Esophagus (tissue), 2 donors: ENCODE data around the gene TCEA2. TPM values are rescaled to one million over a fixed set of nuclear protein-coding genes. Genes with fewer than 3 reads are reported as not detected.

ENCODE experiments used
- H3K27ac ChIP-seq, 2 donors: one replicate each; pipeline ENCODE4 v1.5.1; 2013; ENCODE audit warnings: low read depth in 2 of 2, mild to moderate bottlenecking in 2 of 2, inconsistent platforms in 1 of 2, low read length in 1 of 2, moderate library complexity in 1 of 2
- H3K27me3 ChIP-seq, 2 donors: one replicate each; pipeline ENCODE4 v1.6.1; 2013; ENCODE audit warnings: low read length in 2 of 2, control low read depth in 1 of 2, mild to moderate bottlenecking in 1 of 2; ENCODE audit not compliant: insufficient read depth in 2 of 2, control insufficient read depth in 1 of 2
- H3K36me3 ChIP-seq, 2 donors: one replicate each; pipeline ENCODE4 v1.6.1; 2013; ENCODE audit warnings: low read length in 1 of 2; ENCODE audit not compliant: control insufficient read depth in 2 of 2, insufficient read depth in 2 of 2
- H3K4me1 ChIP-seq, 2 donors: one replicate each; pipeline ENCODE4 v1.6.1; 2013; ENCODE audit warnings: low read length in 1 of 2; ENCODE audit not compliant: control insufficient read depth in 2 of 2, insufficient read depth in 2 of 2
- H3K4me3 ChIP-seq, 2 donors: one replicate each; pipeline ENCODE4 v1.5.1; 2013; ENCODE audit warnings: low read length in 2 of 2, mild to moderate bottlenecking in 2 of 2, low read depth in 1 of 2, moderate library complexity in 1 of 2
- H3K9me3 ChIP-seq, 2 donors: one replicate each; pipeline ENCODE4 v1.6.1; 2013; ENCODE audit warnings: mild to moderate bottlenecking in 2 of 2, low read depth in 1 of 2, low read length in 1 of 2, moderate library complexity in 1 of 2; ENCODE audit not compliant: control insufficient read depth in 2 of 2, insufficient read depth in 1 of 2
- WGBS, 2 donors: extraction: QIAGEN DNeasy Blood & Tissue Kit; methylation state at CpG; one replicate each; pipeline ENCODE4 v1.1.7; 2013; 5-methylcytosine and 5-hydroxymethylcytosine counted together
- polyA plus RNA-seq, 2 donors: library from polyadenylated mRNA; stranded (reverse); fragments of 200-250 nt; gene quantifications; one replicate each; pipeline ENCODE4 v1.2.3, GENCODE V29; 2013
- donor health status: healthy with polysubstance abuse.
- donor health status: Bipolar disorder and iron deficiency.

Gene TCEA2
- polyA plus RNA-seq, 2 donors = 14.8 to 15.3 TPM

DNA sequence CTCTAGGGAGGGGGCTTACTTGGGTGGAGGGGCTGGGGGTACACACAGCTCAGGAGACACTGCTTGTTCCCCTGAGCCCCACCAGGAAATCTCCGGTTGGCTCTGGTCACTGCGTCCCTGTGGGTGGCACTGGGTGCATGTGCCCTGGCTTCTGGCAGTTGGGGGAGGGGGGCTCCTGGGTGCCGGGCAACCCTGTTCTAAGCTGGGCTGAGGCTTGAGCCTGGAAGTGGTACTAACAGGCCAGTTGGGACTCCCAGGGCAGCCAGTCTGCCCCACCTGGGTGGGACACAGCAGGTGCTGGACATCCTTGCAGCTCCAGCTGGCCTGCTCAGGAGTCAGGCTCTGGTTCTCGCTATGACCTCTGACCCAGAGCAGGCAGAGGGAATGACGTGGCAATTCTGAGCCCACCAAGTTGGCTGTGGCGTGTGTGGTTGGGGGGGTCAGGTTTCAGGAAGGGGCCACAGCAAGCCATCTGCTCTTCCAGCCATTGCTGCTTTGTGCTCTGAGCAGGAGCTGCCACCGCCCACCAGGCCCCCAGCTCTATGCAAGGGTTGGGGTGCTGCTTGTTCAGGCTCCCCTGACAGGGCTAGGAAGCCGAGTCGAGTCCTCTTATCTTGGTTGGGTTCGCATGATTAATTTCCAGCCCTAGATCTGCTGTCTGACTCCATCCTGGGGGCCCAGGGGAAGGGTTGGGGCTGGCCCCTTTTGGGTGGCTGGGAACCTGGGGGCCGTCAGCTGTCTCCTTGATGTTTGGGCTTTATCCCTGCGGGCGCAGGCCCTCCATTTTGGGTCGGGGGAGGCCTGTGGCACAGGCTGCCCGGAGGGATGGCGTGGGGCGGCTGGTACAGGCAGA is 26.4 kb upstream of the TCEA2 start:
- peaks cover 3 to 4% of the 10 kb centered on the region in 2 donors for H3K4me1 ChIP-seq
- H3K27me3 ChIP-seq = no peaks in the 10 kb centered on the region
- H3K27ac ChIP-seq = no peak overlapping the region
- peaks cover 0 to 26% of the 10 kb centered on the region in 2 donors for H3K36me3 ChIP-seq
- no peak overlapping the region for H3K4me3 ChIP-seq
- 61 to 68% methylated on average over 17 of the region's 17 CpGs for WGBS, 2 donors
- H3K9me3 ChIP-seq = no peaks in the 10 kb centered on the region

DNA sequence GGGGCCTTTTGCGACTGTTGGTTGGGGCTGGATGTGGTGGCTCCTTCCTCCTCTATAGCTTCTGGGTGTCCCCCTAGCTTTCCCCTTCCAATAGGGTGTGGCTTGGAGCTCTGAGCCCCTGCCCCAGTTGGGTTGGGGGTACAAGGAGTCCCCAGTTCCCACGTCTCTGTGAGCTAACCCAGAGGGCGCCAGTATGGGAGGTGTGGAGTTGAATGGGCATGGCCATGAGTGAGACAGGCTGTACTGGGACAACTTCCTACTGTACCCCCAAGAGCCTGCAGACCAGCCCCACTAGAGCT is 25.9 kb upstream of the TCEA2 start:
- H3K4me3 ChIP-seq = no peak overlapping the region
- H3K27me3 ChIP-seq = no peaks in the 10 kb centered on the region
- H3K4me1 ChIP-seq = peaks cover 6 to 8% of the 10 kb centered on the region in 2 donors
- H3K27ac ChIP-seq = no peak overlapping the region
- H3K9me3 ChIP-seq = no peaks in the 10 kb centered on the region
- WGBS, 2 donors = 68 to 72% methylated on average over 3 of the region's 3 CpGs
- H3K36me3 ChIP-seq = peaks cover 0 to 20% of the 10 kb centered on the region in 2 donors

DNA sequence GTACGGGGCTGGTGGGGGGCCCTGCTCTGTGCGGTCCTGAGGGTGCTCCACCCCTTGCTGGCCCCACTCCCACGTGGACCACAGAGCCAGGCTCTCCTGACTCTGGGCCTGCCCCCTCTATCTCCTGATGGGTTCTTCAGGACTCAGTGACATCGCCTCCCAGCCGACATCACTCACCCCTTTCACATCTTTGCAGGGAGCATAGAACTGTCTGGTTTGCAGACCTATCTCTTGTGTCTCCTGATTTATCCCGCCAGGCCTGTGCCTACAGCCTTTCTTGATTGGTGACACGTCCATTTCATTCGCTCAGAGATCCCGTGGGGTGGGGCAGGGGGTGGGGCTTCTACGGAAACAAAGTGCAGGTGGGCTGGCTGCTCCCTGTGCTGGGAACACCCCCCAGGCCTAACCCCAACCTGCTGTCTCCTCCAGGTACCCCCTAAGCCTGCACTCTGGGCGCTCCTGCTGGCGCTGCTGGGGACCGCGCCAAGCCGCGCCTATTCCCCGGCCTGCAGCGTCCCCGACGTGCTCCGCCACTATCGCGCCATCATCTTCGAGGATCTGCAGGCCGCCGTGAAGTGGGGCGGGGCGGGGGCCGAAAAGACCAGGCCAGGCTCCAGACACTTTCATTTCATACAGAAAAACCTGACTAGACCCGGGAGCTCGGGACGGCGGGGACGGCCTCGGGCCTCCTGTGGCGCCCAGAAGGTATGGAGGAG is 25.3 kb upstream of the TCEA2 start:
- WGBS, 2 donors = 8 to 10% methylated on average over 36 of the region's 36 CpGs
- Histone ChIP-seq H3K4me1 (peaks cover 8 to 9% of the 10 kb centered on the region in 2 donors), H3K4me3 (peak overlapping the region in 1 of 2 donors; percentile 48), H3K27me3 (no peaks in the 10 kb centered on the region), H3K27ac (no peak overlapping the region), H3K9me3 (no peaks in the 10 kb centered on the region), H3K36me3 (peaks cover 0 to 17% of the 10 kb centered on the region in 2 donors)

DNA sequence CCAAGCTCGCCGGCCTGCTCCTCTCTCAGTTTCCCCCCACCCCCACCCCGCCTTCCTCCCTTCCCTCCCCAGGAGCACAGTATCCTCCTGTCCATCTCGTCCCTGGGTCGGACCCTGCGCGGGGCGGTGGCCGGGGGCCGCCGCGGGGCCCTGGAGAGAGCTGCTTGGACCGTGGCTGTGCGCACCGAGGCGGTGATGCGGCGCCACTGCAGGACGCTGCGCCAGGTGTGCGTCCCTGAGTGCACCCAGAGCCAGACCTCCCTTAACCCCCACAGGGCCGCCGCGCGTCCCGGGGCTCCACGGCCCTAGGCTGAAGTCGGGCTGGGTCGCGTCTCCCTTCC is 24.8 kb upstream of the TCEA2 start:
- Histone ChIP-seq H3K4me3 (peak overlapping the region; percentile 48 to 59), H3K27ac (peak overlapping the region in 1 of 2 donors; percentile 11), H3K36me3 (peaks cover 0 to 11% of the 10 kb centered on the region in 2 donors), H3K9me3 (no peaks in the 10 kb centered on the region), H3K4me1 (peaks cover 8 to 9% of the 10 kb centered on the region in 2 donors), H3K27me3 (no peaks in the 10 kb centered on the region)
- WGBS, 2 donors = 2 to 3% methylated on average over 29 to 30 of the region's 30 CpGs

DNA sequence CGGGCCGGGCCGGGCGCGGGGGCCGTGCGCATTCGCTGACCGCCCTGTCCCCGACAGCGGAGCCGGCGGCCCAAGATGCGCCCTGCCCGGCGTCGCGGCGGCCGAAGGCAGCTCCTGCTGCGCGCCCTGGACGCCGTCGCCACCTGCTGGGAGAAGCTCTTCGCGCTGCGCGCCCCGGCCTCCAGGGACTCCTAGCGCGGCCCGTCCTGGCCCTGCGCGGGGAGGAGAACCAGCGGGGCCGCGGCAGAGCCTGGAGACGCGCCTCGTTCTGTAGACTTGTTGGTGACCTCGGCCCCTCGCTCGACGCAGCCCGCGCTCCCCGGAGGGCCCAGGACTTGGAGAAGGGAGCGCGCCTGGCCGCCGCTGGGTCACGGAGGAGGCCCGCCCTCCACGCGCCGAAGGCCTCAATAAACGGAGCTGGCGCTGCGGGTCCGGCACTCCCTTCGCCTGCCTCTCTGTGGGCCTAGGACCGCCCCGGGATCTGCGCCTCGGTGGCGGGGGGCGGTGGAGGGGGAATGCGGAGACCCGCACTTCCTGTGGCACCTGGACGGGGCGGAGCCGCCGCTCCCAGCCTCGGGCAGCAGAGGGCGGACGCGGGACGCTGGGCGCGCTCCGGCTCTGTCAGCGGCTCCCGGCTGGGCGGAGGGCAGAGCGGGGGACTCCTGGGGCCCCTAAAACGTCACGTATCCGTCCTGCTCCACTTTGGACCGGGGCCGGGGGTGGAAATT is 24.3 kb upstream of the TCEA2 start:
- Histone ChIP-seq H3K9me3 (no peaks in the 10 kb centered on the region), H3K36me3 (peaks cover 0 to 9% of the 10 kb centered on the region in 2 donors), H3K27ac (peak overlapping the region; percentile 50 to 81), H3K4me3 (peak overlapping the region; percentile 48 to 59), H3K4me1 (peaks cover 8 to 9% of the 10 kb centered on the region in 2 donors), H3K27me3 (no peaks in the 10 kb centered on the region)
- 0 to 1% methylated on average over 83 to 91 of the region's 91 CpGs for WGBS, 2 donors

DNA sequence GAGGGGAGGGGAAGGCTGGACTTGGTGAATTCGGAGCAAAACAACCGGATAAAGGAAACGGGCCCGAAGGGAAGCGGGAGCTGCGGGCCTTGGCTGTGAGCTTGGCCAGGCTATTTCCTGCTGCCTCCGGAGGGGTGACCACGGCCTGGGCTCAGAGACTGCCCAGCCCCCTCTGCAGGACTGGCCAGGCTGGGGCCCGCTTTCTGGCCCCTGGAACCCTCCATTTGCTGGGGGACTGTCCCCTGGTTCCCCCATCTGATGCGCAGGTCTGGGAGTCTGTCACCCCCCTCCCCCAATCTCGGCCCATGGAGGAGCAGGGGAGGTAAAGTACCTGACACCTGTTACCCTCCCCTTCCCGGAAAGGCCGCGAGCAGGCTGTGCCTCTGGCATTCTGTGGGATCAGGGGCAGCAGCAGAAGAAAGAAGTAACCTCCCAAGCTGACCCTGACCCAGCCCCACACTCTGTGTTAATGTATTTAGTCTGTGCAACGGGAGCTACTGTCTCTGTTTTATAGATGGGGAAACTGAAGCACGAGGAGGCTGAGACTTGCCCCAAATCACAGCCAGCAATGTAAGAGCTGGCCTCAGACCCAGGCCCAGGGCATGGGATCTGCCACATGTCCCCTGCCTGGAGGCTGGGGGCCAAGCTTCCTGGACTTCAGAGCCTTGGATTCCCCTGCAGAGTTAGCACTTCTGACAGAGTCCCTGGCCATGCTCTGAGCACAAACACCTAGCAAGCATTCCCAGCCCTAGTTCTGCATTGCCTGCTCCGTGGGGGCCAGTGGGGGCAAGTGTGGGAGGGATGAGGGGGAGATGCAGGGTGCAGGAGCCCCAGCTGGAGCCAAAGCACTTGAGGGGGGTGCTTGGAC is 23.5 kb upstream of the TCEA2 start:
- Histone ChIP-seq H3K4me1 (peaks cover 8 to 10% of the 10 kb centered on the region in 2 donors), H3K27ac (no peak overlapping the region), H3K4me3 (peak overlapping the region; percentile 48 to 59), H3K36me3 (peaks cover 0 to 4% of the 10 kb centered on the region in 2 donors), H3K27me3 (no peaks in the 10 kb centered on the region), H3K9me3 (no peaks in the 10 kb centered on the region)
- WGBS, 2 donors = 14 to 17% methylated on average over 17 of the region's 17 CpGs

DNA sequence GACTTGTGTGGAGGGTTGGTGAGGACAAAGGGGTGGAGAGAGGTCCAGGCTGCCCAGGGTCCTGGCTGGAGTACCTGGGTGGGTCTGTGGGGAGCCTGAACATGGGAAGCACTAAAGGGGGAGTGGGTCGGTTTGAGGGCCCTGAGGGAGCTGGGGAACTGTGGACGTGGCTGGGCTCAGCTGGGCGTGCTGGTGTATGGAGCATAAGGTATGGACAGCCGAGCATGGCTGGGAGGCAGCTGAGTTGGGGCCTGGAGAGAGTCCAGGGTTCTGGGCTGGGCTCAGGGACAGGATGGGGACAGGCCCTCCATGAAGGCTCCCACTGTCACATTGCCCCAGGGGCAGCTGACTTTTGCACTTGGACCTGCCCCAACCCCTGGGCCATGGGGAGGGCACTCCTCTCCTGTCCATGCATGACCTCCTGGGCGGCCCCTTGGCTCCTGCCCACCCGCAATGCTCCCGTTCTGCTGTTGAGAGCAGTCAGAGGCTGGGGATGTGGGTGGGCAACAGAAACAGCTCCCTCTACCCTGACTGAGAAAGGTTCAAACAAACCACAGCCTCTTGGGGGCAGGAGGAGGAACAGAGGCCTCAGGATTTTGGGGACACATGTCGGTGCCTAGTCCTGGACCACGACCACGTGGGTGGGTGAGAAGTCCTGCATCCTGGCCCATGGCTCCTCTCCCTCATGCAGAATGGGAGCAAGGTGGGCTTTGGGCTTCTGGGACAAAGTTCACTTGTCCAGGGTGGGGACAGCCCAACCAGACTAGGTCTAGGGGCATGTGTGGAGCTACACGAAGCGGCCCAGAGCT is 22.6 kb upstream of the TCEA2 start:
- no peaks in the 10 kb centered on the region for H3K27me3 ChIP-seq
- H3K4me3 ChIP-seq = no peak overlapping the region
- H3K9me3 ChIP-seq = no peaks in the 10 kb centered on the region
- H3K36me3 ChIP-seq = no peaks in the 10 kb centered on the region
- no peak overlapping the region for H3K27ac ChIP-seq
- WGBS, 2 donors = 63 to 70% methylated on average over 12 of the region's 12 CpGs
- H3K4me1 ChIP-seq = peaks cover 11 to 17% of the 10 kb centered on the region in 2 donors

DNA sequence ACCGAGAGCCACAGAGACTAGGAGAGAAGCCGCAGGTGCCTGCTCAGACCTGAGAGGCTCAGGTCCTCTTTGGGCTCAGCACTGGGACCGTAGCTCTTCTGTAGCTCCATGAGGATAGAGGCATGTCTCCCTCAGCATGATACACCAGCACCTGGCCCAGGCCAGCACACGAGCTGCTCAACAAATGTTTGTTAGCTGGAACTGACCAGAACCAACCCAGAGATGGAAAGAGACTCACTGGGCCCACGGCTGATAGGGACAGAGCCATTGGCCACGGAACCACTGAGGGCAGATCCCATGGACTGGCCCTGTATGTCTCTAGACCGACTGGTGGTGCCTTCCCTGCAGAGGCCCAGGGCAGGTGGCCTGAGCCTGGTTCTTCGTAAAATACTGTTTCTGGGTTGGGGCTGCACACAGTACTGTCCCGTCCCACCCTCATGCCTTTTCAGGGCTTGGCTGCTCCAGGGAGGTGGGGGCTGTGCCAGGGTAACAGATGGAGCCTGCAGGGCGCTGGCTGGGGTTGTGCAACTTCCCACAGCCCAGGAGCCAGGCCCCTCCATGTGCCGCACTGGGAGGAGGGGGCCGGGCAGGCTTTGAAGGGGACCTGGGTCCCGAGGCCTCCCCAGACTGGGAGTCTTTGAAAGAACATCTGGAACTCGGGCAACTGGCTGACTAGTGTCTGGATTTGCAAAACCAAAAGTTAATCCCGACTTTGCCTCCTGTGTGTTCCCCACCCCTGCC is 21.8 kb upstream of the TCEA2 start:
- Histone ChIP-seq H3K4me3 (no peak overlapping the region), H3K4me1 (peaks cover 11 to 18% of the 10 kb centered on the region in 2 donors), H3K27me3 (no peaks in the 10 kb centered on the region), H3K36me3 (no peaks in the 10 kb centered on the region), H3K27ac (peak overlapping the region in 1 of 2 donors; percentile 24), H3K9me3 (no peaks in the 10 kb centered on the region)
- WGBS, 2 donors = 52 to 56% methylated on average over 14 to 15 of the region's 15 CpGs
